ENCODE data around the gene RAB2B. TPM values are rescaled to one million over a fixed set of nuclear protein-coding genes. Genes with fewer than 3 reads are reported as not detected.

The RAB2B gene
- total RNA-seq, 4 donors from 2014 or later, result 19.6 to 31.1 (median 23.4) TPM

GRCh38 chr14:21503376-21503775 lies 26.6 kb upstream of the RAB2B start:
- TF ChIP-seq, protein P1, sequence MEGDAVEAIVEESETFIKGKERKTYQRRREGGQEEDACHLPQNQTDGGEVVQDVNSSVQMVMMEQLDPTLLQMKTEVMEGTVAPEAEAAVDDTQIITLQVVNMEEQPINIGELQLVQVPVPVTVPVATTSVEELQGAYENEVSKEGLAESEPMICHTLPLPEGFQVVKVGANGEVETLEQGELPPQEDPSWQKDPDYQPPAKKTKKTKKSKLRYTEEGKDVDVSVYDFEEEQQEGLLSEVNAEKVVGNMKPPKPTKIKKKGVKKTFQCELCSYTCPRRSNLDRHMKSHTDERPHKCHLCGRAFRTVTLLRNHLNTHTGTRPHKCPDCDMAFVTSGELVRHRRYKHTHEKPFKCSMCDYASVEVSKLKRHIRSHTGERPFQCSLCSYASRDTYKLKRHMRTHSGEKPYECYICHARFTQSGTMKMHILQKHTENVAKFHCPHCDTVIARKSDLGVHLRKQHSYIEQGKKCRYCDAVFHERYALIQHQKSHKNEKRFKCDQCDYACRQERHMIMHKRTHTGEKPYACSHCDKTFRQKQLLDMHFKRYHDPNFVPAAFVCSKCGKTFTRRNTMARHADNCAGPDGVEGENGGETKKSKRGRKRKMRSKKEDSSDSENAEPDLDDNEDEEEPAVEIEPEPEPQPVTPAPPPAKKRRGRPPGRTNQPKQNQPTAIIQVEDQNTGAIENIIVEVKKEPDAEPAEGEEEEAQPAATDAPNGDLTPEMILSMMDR (IDR thresholded peaks at IDR 0.05; ENCODE audit: low read depth), result no peak

- TF ChIP-seq, protein P1 (IDR thresholded peaks at IDR 0.05; ENCODE audit: low read depth), result no peak
Measured at GRCh38 chr14:21501568-21501967, 24.8 kb upstream of the RAB2B start.

GRCh38 chr14:21498540-21499526 lies 22.1 kb upstream of the RAB2B start:
- TF ChIP-seq, protein P1 (IDR thresholded peaks at IDR 0.05; ENCODE audit: low read depth), result no peak

DNA sequence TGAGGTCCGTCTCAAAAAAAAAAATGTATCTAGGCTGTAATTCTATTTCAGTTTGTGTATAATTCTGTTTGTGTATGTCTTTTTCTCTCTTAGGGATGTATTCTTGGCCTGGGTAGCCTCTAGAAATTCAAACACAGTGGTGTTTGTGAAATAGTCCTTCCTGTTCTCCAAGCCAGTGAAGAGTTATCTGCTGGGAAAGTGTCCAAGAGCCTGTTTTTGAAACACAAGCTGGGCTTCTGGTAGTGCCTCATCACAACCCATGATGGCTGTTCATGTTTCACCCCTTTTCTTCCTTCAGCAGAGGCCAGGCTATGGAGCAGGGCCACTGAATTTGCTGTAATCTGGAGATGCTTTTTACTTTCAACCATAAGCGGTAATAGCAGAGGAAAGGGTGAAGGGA lies 19.7 kb upstream of the RAB2B start:
- TF ChIP-seq, protein P1 (IDR thresholded peaks at IDR 0.05; ENCODE audit: low read depth), result no peak

DNA sequence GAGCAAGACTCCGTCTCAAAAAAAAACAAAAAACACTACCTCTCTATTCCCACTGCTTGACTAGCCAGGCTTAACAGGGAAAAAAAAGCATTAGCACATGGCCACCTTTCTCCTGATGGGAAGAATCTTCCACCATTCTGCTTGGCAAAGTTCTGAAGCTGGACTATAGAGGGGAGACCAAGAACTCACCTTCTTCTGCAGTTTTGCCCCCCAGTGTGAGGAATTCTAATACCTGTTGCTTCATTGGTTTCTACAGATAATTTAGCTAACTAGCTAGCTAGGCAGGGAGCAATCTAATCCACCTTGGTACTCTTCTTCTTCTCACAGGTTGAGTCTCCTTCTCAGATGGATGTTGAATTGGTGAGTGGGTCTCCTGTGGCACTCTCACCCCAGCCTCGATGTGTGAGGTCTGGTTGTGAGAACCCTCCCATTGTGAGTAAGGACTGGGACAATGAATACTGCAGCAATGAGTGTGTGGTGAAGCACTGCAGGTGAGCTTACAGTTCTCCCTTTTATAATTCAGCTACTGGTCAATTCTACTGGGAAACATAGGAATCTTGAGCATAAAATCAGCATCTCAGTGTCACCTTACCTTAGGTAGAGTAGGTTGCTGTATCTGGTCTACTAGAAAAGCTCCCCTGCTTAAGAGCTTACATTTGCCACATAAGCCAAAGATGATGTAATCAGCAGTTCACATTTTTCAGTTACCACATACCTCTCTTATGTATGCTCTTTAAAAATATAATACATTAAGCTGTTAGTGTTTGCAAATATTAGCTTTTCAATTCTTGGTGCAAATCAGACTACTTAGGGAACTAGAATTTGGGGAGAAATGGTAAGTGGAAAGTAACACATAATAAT lies 18.4 kb upstream of the RAB2B start:
- TF ChIP-seq, protein P1 (IDR thresholded peaks at IDR 0.05; ENCODE audit: low read depth), result no peak

DNA sequence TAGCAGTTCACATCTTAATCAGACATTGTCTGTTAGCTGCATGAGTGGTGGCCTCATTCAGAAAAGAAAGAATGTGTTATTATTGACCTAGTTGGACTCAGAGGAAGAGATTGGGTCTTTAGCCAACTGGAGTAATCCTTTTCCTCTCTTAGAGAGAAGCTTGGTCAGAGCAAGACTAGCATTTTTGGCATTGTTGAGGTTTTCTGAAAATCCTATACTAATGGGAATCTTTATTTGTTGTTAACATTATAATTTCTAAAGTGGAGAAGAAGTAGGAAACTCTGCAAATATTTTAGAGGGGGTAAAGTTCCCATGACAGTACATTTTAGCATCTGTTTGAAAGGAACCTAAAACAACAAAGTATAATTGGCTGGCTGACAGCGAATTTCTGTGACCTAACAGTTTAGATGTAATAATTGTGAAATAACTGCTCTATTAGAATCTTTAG lies 9.9 kb upstream of the RAB2B start:
- TF ChIP-seq, protein P1 (IDR thresholded peaks at IDR 0.05; ENCODE audit: low read depth), result no peak

DNA sequence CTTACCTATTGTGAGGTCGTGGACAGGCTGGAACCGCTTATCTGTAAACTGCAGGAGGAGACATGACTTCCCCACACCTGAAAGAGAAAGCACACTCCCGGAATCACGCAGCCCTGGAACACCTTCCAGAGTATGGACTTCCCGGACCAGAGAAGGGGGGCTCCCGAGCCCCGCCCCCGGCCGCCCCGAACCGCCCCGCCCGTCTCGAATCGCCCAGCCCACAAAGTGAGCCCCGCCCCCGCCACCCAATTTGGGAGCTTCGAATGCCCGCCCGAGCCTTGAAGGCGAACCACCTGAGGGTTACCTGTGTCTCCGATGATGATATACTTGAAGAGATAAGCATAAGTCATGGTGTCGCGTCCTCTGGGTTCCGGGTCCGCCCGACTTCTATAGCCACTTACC lies 235 bp downstream of the RAB2B start:
- TF ChIP-seq, protein P1 (IDR thresholded peaks at IDR 0.05; ENCODE audit: low read depth), result no peak

Data from subcutaneous adipose tissue (tissue), 4 donors.